Mucosa of gallbladder (tissue), 1 donor: Measurements from ENCODE around the gene RTN4R. TPM values are rescaled to one million over a fixed set of nuclear protein-coding genes. Genes with fewer than 3 reads are reported as not detected.

ENCODE experiments used
- DNase-seq: peaks from one replicate; pipeline ENCODE4 v3.0.0-alpha.2; 2020; ENCODE audit warnings: low spot score
- total RNA-seq: library from RNA; stranded (reverse); gene quantifications from one replicate; pipeline ENCODE4 v1.2.1, GENCODE V29; 2021
- donor health status: DM: no; HTN: no; CAD: no.

The RTN4R gene
- total RNA-seq, 1 donor from 2014 or later = 2.0 TPM

- no peak for DNase-seq
Measured at GRCh38 chr22:20201837-20202392, 66.2 kb downstream of the RTN4R start.

GRCh38 chr22:20199906-20200305 is 68.2 kb downstream of the RTN4R start:
- no peak for DNase-seq

GRCh38 chr22:20199413-20199842 is 68.7 kb downstream of the RTN4R start:
- DNase-seq = no peak

- DNase-seq = no peak
Measured at GRCh38 chr22:20198557-20199319, 69.4 kb downstream of the RTN4R start.

GRCh38 chr22:20197407-20198030 is 70.6 kb downstream of the RTN4R start:
- no peak for DNase-seq

GRCh38 chr22:20196094-20196842 is 71.8 kb downstream of the RTN4R start:
- no peak for DNase-seq

- DNase-seq = no peak
Measured at GRCh38 chr22:20194681-20195593, 73.2 kb downstream of the RTN4R start.

- no peak for DNase-seq
Measured at GRCh38 chr22:20193761-20194494, 74.2 kb downstream of the RTN4R start.

GRCh38 chr22:20192972-20193760 is 75.0 kb downstream of the RTN4R start:
- no peak for DNase-seq

- no peak for DNase-seq
Measured at GRCh38 chr22:20192293-20192971, 75.7 kb downstream of the RTN4R start.

GRCh38 chr22:20191803-20192202 is 76.3 kb downstream of the RTN4R start:
- no peak for DNase-seq

Other genes with a start within 250 kb of the RTN4R start
- gene TANGO2, start 247.2 kb downstream of the RTN4R start, total RNA-seq = 39.4 TPM
- 38.2 TPM for gene DGCR8, start 188.1 kb downstream of the RTN4R start, total RNA-seq
- gene RANBP1, start 152.2 kb downstream of the RTN4R start, total RNA-seq = 62.6 TPM
- gene TRMT2A, start 151.1 kb downstream of the RTN4R start, total RNA-seq = 67.1 TPM
- gene ZDHHC8, start 136.5 kb downstream of the RTN4R start, total RNA-seq = 64.8 TPM
- 0.83 TPM for gene CCDC188, start 117.3 kb downstream of the RTN4R start, total RNA-seq
- gene DGCR6L, start 51.7 kb upstream of the RTN4R start, total RNA-seq = 39.5 TPM
- gene ZNF74, start 125.8 kb upstream of the RTN4R start, total RNA-seq = 14.1 TPM
- 17.6 TPM for gene SCARF2, start 169.5 kb upstream of the RTN4R start, total RNA-seq
- gene KLHL22, start 227.5 kb upstream of the RTN4R start, total RNA-seq = 26.6 TPM
- 107 TPM for gene MED15, start 239.3 kb upstream of the RTN4R start, total RNA-seq